IMR-90 (cell line): Measurements from ENCODE around the gene NCAM1. TPM values are rescaled to one million over a fixed set of nuclear protein-coding genes. Genes with fewer than 3 reads are reported as not detected.

Source experiments
- ATAC-seq: fragments of 200-7000 bp; cut with Tn5 transposase; 2 replicates; pipeline ENCODE4 v1.9.1; 2020; ENCODE audit warnings: low read depth, mild to moderate bottlenecking, moderate library complexity
- BruUV-seq: library from RNA; stranded (reverse); fragments of 400-500 nt; replicated peaks from 2 replicates; lab custom pipeline; 2021; lab: Mats Ljungman, UMichigan
- CTCF ChIA-PET: fragments of 300-600 bp; formaldehyde crosslinking; extraction: SDS; loops from one replicate; lab custom pipeline; 2021; ENCODE audit warnings: antibody characterized with exemption; lab: Yijun Ruan, JAX
- POLR2A ChIA-PET: fragments of 300-600 bp; sonication (Branson Sonifier 250); formaldehyde crosslinking; loops from one replicate; lab custom pipeline; 2022; ENCODE audit warnings: antibody characterized with exemption; ENCODE audit not compliant: unreplicated experiment; lab: Charles Lee
- DNase-seq: peaks from one replicate; pipeline ENCODE4 v3.0.0; 2013
- H2AFZ ChIP-seq: replicated peaks from 2 replicates; pipeline ENCODE3; 2013; ENCODE audit warnings: low read length, mild to moderate bottlenecking; ENCODE audit not compliant: poor library complexity
- H2AK5ac ChIP-seq: 2 replicates; pipeline ENCODE4 v1.6.1; 2013; ENCODE audit warnings: low read depth, low read length, inconsistent platforms
- H2AK9ac ChIP-seq: replicated peaks from 2 replicates; pipeline ENCODE3; 2013; ENCODE audit warnings: mild to moderate bottlenecking, low read depth, low read length, moderate library complexity; ENCODE audit not compliant: poor library complexity
- H2BK120ac ChIP-seq: 2 replicates; pipeline ENCODE4 v1.6.1; 2013; ENCODE audit warnings: low read depth, low read length, inconsistent platforms
- H2BK15ac ChIP-seq: 3 replicates; pipeline ENCODE4 v1.6.1; 2013; ENCODE audit warnings: low read depth, low read length, inconsistent platforms
- H2BK20ac ChIP-seq: 2 replicates; pipeline ENCODE4 v1.6.1; 2013; ENCODE audit warnings: low read depth, mild to moderate bottlenecking, inconsistent platforms, low read length, moderate library complexity
- H2BK5ac ChIP-seq: 2 replicates; pipeline ENCODE4 v1.6.1; 2013; ENCODE audit warnings: mild to moderate bottlenecking, low read depth, low read length, inconsistent platforms; ENCODE audit not compliant: poor library complexity, severe bottlenecking
- H3K14ac ChIP-seq: replicated peaks from 2 replicates; pipeline ENCODE4 v1.6.1; 2013; ENCODE audit warnings: low read depth, low read length, inconsistent platforms
- H3K18ac ChIP-seq: 2 replicates; pipeline ENCODE4 v1.6.1; 2013; ENCODE audit warnings: low read depth, low read length, control low read depth
- H3K23ac ChIP-seq: 2 replicates; pipeline ENCODE4 v1.6.1; 2013; ENCODE audit warnings: low read depth, low read length, inconsistent platforms
- H3K27ac ChIP-seq: 2 replicates; pipeline ENCODE4 v1.5.1; 2013; ENCODE audit warnings: mild to moderate bottlenecking, control low read depth, low read length; ENCODE audit not compliant: insufficient read depth
- H3K27me3 ChIP-seq: 2 replicates; pipeline ENCODE4 v1.6.1; 2013; ENCODE audit warnings: low read length; ENCODE audit not compliant: control insufficient read depth, insufficient read depth
- H3K36me3 ChIP-seq: 2 replicates; pipeline ENCODE4 v1.6.1; 2013; ENCODE audit warnings: low read length, mixed read lengths; ENCODE audit not compliant: control insufficient read depth, insufficient read depth
- H3K4ac ChIP-seq: 2 replicates; pipeline ENCODE4 v1.6.1; 2013; ENCODE audit warnings: low read depth, low read length, inconsistent platforms
- H3K4me1 ChIP-seq: 2 replicates; pipeline ENCODE4 v1.6.1; 2013; ENCODE audit warnings: low read length, mixed read lengths; ENCODE audit not compliant: control insufficient read depth, insufficient read depth
- H3K4me2 ChIP-seq: 2 replicates; pipeline ENCODE4 v1.6.1; 2013; ENCODE audit warnings: low read depth, mild to moderate bottlenecking, control low read depth, low read length, moderate library complexity
- H3K4me3 ChIP-seq: 2 replicates; pipeline ENCODE4 v1.5.1; 2013; ENCODE audit warnings: low read depth, mild to moderate bottlenecking, control low read depth, low read length, moderate library complexity; ENCODE audit not compliant: insufficient read depth
- H3K56ac ChIP-seq: 2 replicates; pipeline ENCODE4 v1.6.1; 2013; ENCODE audit warnings: low read length, inconsistent platforms; ENCODE audit not compliant: insufficient read depth; ENCODE audit errors: extremely low read depth
- H3K79me1 ChIP-seq, 2 experiments: 2 replicates each; pipeline ENCODE4 v1.6.1; 2013; ENCODE audit warnings: low read length in 2 of 2, inconsistent platforms in 1 of 2, low read depth in 1 of 2
- H3K9ac ChIP-seq: 2 replicates; pipeline ENCODE4 v1.6.1; 2013; ENCODE audit warnings: low read depth, low read length, control low read depth
- H3K9me1 ChIP-seq: 2 replicates; pipeline ENCODE4 v1.6.1; 2013; ENCODE audit warnings: low read length, inconsistent platforms; ENCODE audit not compliant: insufficient read depth
- H3K9me3 ChIP-seq: 2 replicates; pipeline ENCODE4 v1.6.1; 2013; ENCODE audit warnings: low read length; ENCODE audit not compliant: control insufficient read depth, insufficient read depth
- H4K20me1 ChIP-seq: 2 replicates; pipeline ENCODE4 v1.6.1; 2013; ENCODE audit warnings: low read length, inconsistent platforms; ENCODE audit not compliant: insufficient read depth
- H4K5ac ChIP-seq: 2 replicates; pipeline ENCODE4 v1.6.1; 2013; ENCODE audit warnings: mild to moderate bottlenecking, low read depth, low read length, control low read depth
- H4K8ac ChIP-seq, 2 experiments: 2 replicates each; pipeline ENCODE4 v1.6.1; 2013; ENCODE audit warnings: low read depth in 2 of 2, low read length in 2 of 2, control low read depth in 1 of 2, inconsistent platforms in 1 of 2
- H4K91ac ChIP-seq: 2 replicates; pipeline ENCODE4 v1.6.1; 2013; ENCODE audit warnings: low read depth, low read length, inconsistent platforms; ENCODE audit not compliant: insufficient read depth
- MAZ ChIP-seq: IDR thresholded peaks from 2 replicates; pipeline ENCODE4 v1.6.1; 2012; ENCODE audit warnings: low read depth, mild to moderate bottlenecking, low read length, improper control_type of control experiment, moderate library complexity, borderline replicate concordance
- WGBS, 2 experiments: methylation state at CpG; one replicate each; pipeline versions ENCODE4 v1.1.5 to v1.1.7; 2013; ENCODE audit warnings: missing lambda C conversion rate in 2 of 2; ENCODE audit not compliant: insufficient read length in 1 of 2; ENCODE audit errors: extremely low coverage in 2 of 2; 5-methylcytosine and 5-hydroxymethylcytosine counted together
- dilution Hi-C: fragments of 300-500 bp; cut with HindIII; formaldehyde crosslinking; loops from one replicate; pipeline ENCODE4 v1.14.3; 2018; ENCODE audit warnings: low sequenced_read_pairs; ENCODE audit not compliant: unreplicated experiment
- in situ Hi-C: fragments of 300-500 bp; cut with MboI; formaldehyde crosslinking; loops from 3 replicates; pipeline ENCODE4 v1.14.3; 2019; ENCODE audit warnings: low sequenced_read_pairs, inconsistent platforms, mixed read lengths
- intact Hi-C: fragments of 100-400 bp; cut with micrococcal nuclease; formaldehyde crosslinking; loops from 2 replicates; pipeline ENCODE4 v1.10.0; 2022
- polyA plus RNA-seq, 3 experiments: library from polyadenylated mRNA; depleted of rRNA; stranded (reverse); fragments of >200 nt; gene quantifications; 2 replicates each; pipeline ENCODE4 v1.2.3, GENCODE V29; 2012; ENCODE audit warnings: low replicate concordance in 1 of 3
- total RNA-seq: library from RNA; depleted of rRNA; stranded (reverse); fragments of >200 nt; gene quantifications from 2 replicates; pipeline ENCODE4 v1.2.3, GENCODE V29; 2012

The NCAM1 gene
- total and polyA plus RNA-seq, 2 of the 4 experiments (the other 2 are of a cell fraction) = 0.09 to 0.18 TPM

DNA sequence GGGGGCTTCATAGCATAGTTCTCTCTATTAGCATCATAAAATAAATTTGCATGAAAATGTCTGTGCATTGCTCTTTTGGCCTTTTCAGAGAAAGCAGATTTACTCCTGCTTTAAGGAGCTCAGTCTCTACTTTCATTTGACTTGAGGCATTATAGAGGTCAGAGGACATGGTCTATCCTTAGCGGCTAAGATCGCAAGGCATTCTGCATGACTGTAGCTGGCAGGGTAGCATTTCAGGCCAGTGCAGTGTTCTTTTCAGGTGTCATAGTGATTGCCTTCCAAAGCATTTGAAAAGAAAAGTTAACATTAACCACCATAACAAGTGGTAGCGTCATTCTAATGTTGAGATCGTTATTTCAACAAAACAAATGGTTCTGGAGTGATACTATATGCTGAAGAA, 126.5 kb downstream of the NCAM1 start:
- Histone ChIP-seq H2BK5ac (no peak overlapping the region), H4K91ac (no peak overlapping the region), H2BK15ac (no peak overlapping the region), H3K4me1 (no peaks in the 10 kb centered on the region), H4K5ac (no peak overlapping the region), H3K9me3 (no peaks in the 10 kb centered on the region), H3K4me2 (no peak overlapping the region), H4K8ac (no peak overlapping the region), H3K4ac (no peak overlapping the region), H2AK9ac (no peak overlapping the region), H3K4me3 (no peak overlapping the region), H3K18ac (no peak overlapping the region), H2AK5ac (no peak overlapping the region), H3K27ac (no peak overlapping the region), H3K27me3 (no peaks in the 10 kb centered on the region), H2AFZ (no peak overlapping the region), H3K9me1 (no peaks in the 10 kb centered on the region), H3K36me3 (no peaks in the 10 kb centered on the region), H2BK120ac (no peak overlapping the region), H3K14ac (no peak overlapping the region), H3K56ac (no peak overlapping the region), H3K79me1 (no peaks in the 10 kb centered on the region), H2BK20ac (no peak overlapping the region), H4K20me1 (no peaks in the 10 kb centered on the region), H3K23ac (no peak overlapping the region), H3K9ac (no peak overlapping the region)
- CTCF ChIA-PET = no interaction called here
- no peak for ATAC-seq
- in situ Hi-C loops (no loop called here), dilution Hi-C loops (no loop called here), intact Hi-C loops (no loop called here)
- BruUV-seq = no TSS peak
- no peak for DNase-seq
- no CpG with 5 or more reads among the region's 4 CpGs for WGBS, 2 experiments
- no peak for TF ChIP-seq MAZ
- POLR2A ChIA-PET = no interaction called here
